HCT116 (cell line): ENCODE measurements around the gene SOCS3. TPM values are rescaled to one million over a fixed set of nuclear protein-coding genes. Genes with fewer than 3 reads are reported as not detected.
"Not testable (repeated sequence)": the region's sequence is repeated elsewhere in the genome, so short reads cannot be mapped to it uniquely, and the experiment has no call there.

Experiments
- ATAC-seq: fragments of 200-7000 bp; cut with Tn5 transposase; 2 replicates; pipeline ENCODE4 v1.9.1; 2020; ENCODE audit warnings: mild to moderate bottlenecking, moderate library complexity
- BruUV-seq: library from RNA; stranded (reverse); fragments of 400-500 nt; replicated peaks from 2 replicates; lab custom pipeline; 2021; lab: Mats Ljungman, UMichigan
- CTCF ChIA-PET: fragments of 300-600 bp; sonication (Branson Sonifier 250); formaldehyde crosslinking; loops from one replicate; lab custom pipeline; 2021; ENCODE audit warnings: antibody characterized with exemption; lab: Charles Lee
- POLR2A ChIA-PET: fragments of 300-600, 350-600 bp; sonication (Branson Sonifier 250); formaldehyde crosslinking; loops from one replicate; lab custom pipeline; 2021; ENCODE audit warnings: antibody characterized with exemption; lab: Charles Lee
- RAD21 ChIA-PET, 2 experiments: fragments of 300-600 bp; sonication (Branson Sonifier 250); formaldehyde crosslinking; loops; one replicate each; lab custom pipeline; 2023; ENCODE audit warnings: low total read pairs in 2 of 2; ENCODE audit not compliant: uncharacterized antibody in 2 of 2, unreplicated experiment in 2 of 2, low non-redundant PET in 1 of 2; lab: Charles Lee
- DNase-seq: peaks from one replicate; pipeline ENCODE4 v3.0.0-alpha.2; 2010; ENCODE audit warnings: low read depth, low spot score
- H2AFZ ChIP-seq: fragments of 200-600 bp; shearing (Covaris generic), sonication (generic); 2 replicates; pipeline ENCODE4 v1.6.1; 2017; ENCODE audit warnings: low read depth, mixed run types, mixed read lengths, antibody characterized with exemption, low read length; ENCODE audit not compliant: poor library complexity, severe bottlenecking
- H3K27ac ChIP-seq: 2 replicates; pipeline ENCODE4 v1.5.1; 2012; ENCODE audit warnings: low read depth, low read length
- H3K27me3 ChIP-seq: fragments of 200-600 bp; sonication (generic); 2 replicates; pipeline ENCODE4 v1.6.1; 2016; ENCODE audit warnings: mixed run types, low read length, mixed read lengths; ENCODE audit not compliant: insufficient read depth
- H3K36me3 ChIP-seq, 2 experiments: fragments of 200-500 bp in 1 of 2; fragments of 200-600 bp in 1 of 2; sonication (Bioruptor generic) in 1 of 2; sonication (generic) in 1 of 2; 2 replicates each; pipeline versions ENCODE4 v1.5.1 to v1.6.1; 2014 to 2016; ENCODE audit warnings: low read length in 2 of 2, inconsistent platforms in 1 of 2, mixed read lengths in 1 of 2, mixed run types in 1 of 2; ENCODE audit not compliant: insufficient read depth in 2 of 2, control insufficient read depth in 1 of 2
- H3K4me1 ChIP-seq, 2 experiments: fragments of 200-600 bp in 1 of 2; sonication (generic) in 1 of 2; 2 replicates each; pipeline versions ENCODE4 v1.5.1 to v1.6.1; 2012 to 2017; ENCODE audit warnings: low read length in 2 of 2, inconsistent platforms in 1 of 2, mild to moderate bottlenecking in 1 of 2, mixed read lengths in 1 of 2, mixed run types in 1 of 2, moderate library complexity in 1 of 2; ENCODE audit not compliant: insufficient read depth in 2 of 2, control insufficient read depth in 1 of 2
- H3K4me2 ChIP-seq: fragments of 200-600 bp; sonication (generic); 2 replicates; pipeline ENCODE4 v1.6.1; 2017; ENCODE audit warnings: mixed run types, low read length, mixed read lengths
- H3K4me3 ChIP-seq, 2 experiments: fragments of 200-600 bp in 1 of 2; sonication (generic) in 1 of 2; replicated peaks in 1 of 2; 2 replicates each; pipeline ENCODE4 v1.5.1; 2011 to 2016; ENCODE audit warnings: low read length in 2 of 2, control low read depth in 1 of 2, low read depth in 1 of 2, mild to moderate bottlenecking in 1 of 2, mixed read lengths in 1 of 2, mixed run types in 1 of 2
- H3K79me2 ChIP-seq: fragments of 200-600 bp; sonication (generic); 2 replicates; pipeline ENCODE4 v1.6.1; 2017; ENCODE audit warnings: mild to moderate bottlenecking, mixed run types, low read length, moderate library complexity, mixed read lengths; ENCODE audit not compliant: insufficient read depth
- H3K9ac ChIP-seq: fragments of 200-600 bp; sonication (generic); 2 replicates; pipeline ENCODE4 v1.6.1; 2016; ENCODE audit warnings: low read length, mixed read lengths
- H3K9me2 ChIP-seq: fragments of 200-600 bp; sonication (generic), shearing (Covaris generic); 2 replicates; pipeline ENCODE4 v1.6.1; 2017; ENCODE audit warnings: mixed run types, mild to moderate bottlenecking, moderate library complexity; ENCODE audit not compliant: insufficient read depth
- H3K9me3 ChIP-seq, 2 experiments: fragments of 200-500 bp in 1 of 2; fragments of 200-600 bp in 1 of 2; sonication (Bioruptor generic) in 1 of 2; sonication (generic) in 1 of 2; 2 replicates each; pipeline ENCODE4 v1.6.1; 2014 to 2017; ENCODE audit warnings: low read length in 2 of 2, mixed read lengths in 2 of 2, inconsistent platforms in 1 of 2, low read depth in 1 of 2, mild to moderate bottlenecking in 1 of 2, mixed run types in 1 of 2, moderate library complexity in 1 of 2; ENCODE audit not compliant: control insufficient read depth in 1 of 2, insufficient read depth in 1 of 2
- H4K20me1 ChIP-seq: fragments of 200-600 bp; sonication (generic), shearing (Covaris generic); 2 replicates; pipeline ENCODE4 v1.6.1; 2017; ENCODE audit warnings: mixed run types, mild to moderate bottlenecking, moderate library complexity; ENCODE audit not compliant: insufficient read depth
- ATF3 ChIP-seq: IDR thresholded peaks from 2 replicates; pipeline ENCODE4 v1.6.1; 2012
- CEBPB ChIP-seq: IDR thresholded peaks from 2 replicates; pipeline ENCODE4 v1.6.1; 2012; ENCODE audit warnings: low read depth
- ELF1 ChIP-seq: IDR thresholded peaks from 2 replicates; pipeline ENCODE4 v1.6.1; 2012; ENCODE audit warnings: low read depth, borderline replicate concordance
- EZH2 ChIP-seq: fragments of 200-600 bp; sonication (generic); IDR thresholded peaks from 2 replicates; pipeline ENCODE4 v1.6.1; 2017; ENCODE audit warnings: antibody characterized with exemption, mixed run types
- FOSL1 ChIP-seq: IDR thresholded peaks from 2 replicates; pipeline ENCODE4 v1.6.1; 2012; ENCODE audit warnings: low read depth
- JUND ChIP-seq: IDR thresholded peaks from 2 replicates; pipeline ENCODE4 v1.6.1; 2012
- POLR2AphosphoS5 ChIP-seq: IDR thresholded peaks from 2 replicates; pipeline ENCODE4 v1.6.1; 2011; ENCODE audit warnings: mild to moderate bottlenecking, low read depth, low read length, moderate library complexity
- SIN3A ChIP-seq: IDR thresholded peaks from 2 replicates; pipeline ENCODE4 v1.6.1; 2012; ENCODE audit warnings: low read depth
- SP1 ChIP-seq: IDR thresholded peaks from 2 replicates; pipeline ENCODE4 v1.6.1; 2012; ENCODE audit warnings: low read depth
- TCF7L2 ChIP-seq: IDR thresholded peaks from 2 replicates; pipeline ENCODE4 v1.7.0; 2011; ENCODE audit warnings: borderline replicate concordance, inconsistent platforms; ENCODE audit not compliant: insufficient read depth, insufficient read length; ENCODE audit errors: extremely low read depth
- YY1 ChIP-seq: IDR thresholded peaks from 2 replicates; pipeline ENCODE4 v1.6.1; 2011; ENCODE audit warnings: low read length, low read depth, moderate library complexity, mild to moderate bottlenecking; ENCODE audit not compliant: insufficient replicate concordance; ENCODE audit errors: extremely low read depth
- ZNF274 ChIP-seq: fragments of 200-500 bp; sonication (Bioruptor generic); IDR thresholded peaks from 2 replicates; pipeline ENCODE4 v1.6.1; 2014; ENCODE audit warnings: mild to moderate bottlenecking, low read depth, low read length, inconsistent platforms
- intact Hi-C: fragments of 100-400 bp; cut with micrococcal nuclease; formaldehyde crosslinking; loops from 2 replicates; pipeline ENCODE4 v1.10.0; 2022
- total RNA-seq: library from RNA; stranded (reverse); gene quantifications from one replicate; pipeline ENCODE4 v1.2.1, GENCODE V29; 2021; ENCODE audit not compliant: unreplicated experiment

The SOCS3 gene
- total RNA-seq, 1 experiment from 2014 or later = 26.7 TPM

GRCh38 chr17:78332991-78333390 is 26.9 kb downstream of the SOCS3 start:
- H2AFZ ChIP-seq = no peak overlapping the region
- ChIA-PET POLR2A (no interaction called here), CTCF (no interaction called here), RAD21 (no interaction called here)
- no peaks in the 10 kb centered on the region for H3K27me3 ChIP-seq
- H3K9me2 ChIP-seq = no peaks in the 10 kb centered on the region
- H3K9ac ChIP-seq = no peak overlapping the region
- no TSS peak for BruUV-seq
- intact Hi-C loops = no loop called here
- H3K27ac ChIP-seq = no peak overlapping the region
- no peak overlapping the region for H3K4me3 ChIP-seq
- no peak for DNase-seq
- H3K9me3 ChIP-seq = no peaks in the 10 kb centered on the region
- H3K79me2 ChIP-seq = no peaks in the 10 kb centered on the region
- peaks cover 61 to 90% of the 10 kb centered on the region in 2 experiments for H3K4me1 ChIP-seq
- ATAC-seq = no peak
- no peak overlapping the region for H3K4me2 ChIP-seq
- H4K20me1 ChIP-seq = no peaks in the 10 kb centered on the region
- H3K36me3 ChIP-seq = no peaks in the 10 kb centered on the region
- no peak for TF ChIP-seq EZH2
- no peak for TF ChIP-seq YY1
- TF ChIP-seq JUND = no peak
- no peak for TF ChIP-seq SIN3A
- TF ChIP-seq TCF7L2 = no peak
- TF ChIP-seq CEBPB = no peak
- no peak for TF ChIP-seq FOSL1
- TF ChIP-seq ELF1 = no peak
- no peak for TF ChIP-seq SP1
- no peak for TF ChIP-seq ZNF274
- TF ChIP-seq ATF3 = no peak
- TF ChIP-seq POLR2AphosphoS5 = no peak
- TF ChIP-seq, all 23 proteins: peak for 0

- H3K9me3 ChIP-seq, BruUV-seq, intact Hi-C loops, DNase-seq, H3K36me3 ChIP-seq, H2AFZ ChIP-seq, RAD21 ChIA-PET, ATAC-seq, H3K27me3 ChIP-seq, CTCF ChIA-PET, H3K4me3 ChIP-seq, H4K20me1 ChIP-seq, H3K79me2 ChIP-seq, H3K9me2 ChIP-seq: not testable (repeated sequence)
- peak overlapping the region; percentile 85 for H3K27ac ChIP-seq
- POLR2A ChIA-PET = interaction anchor here (0.6 kb wide), 2 partner anchors 31 to 32 kb away, joined by 3 read pairs; no protein-coding TSS in a partner anchor
- H3K4me2 ChIP-seq = peak overlapping the region; percentile 70
- peak overlapping the region; percentile 38 for H3K9ac ChIP-seq
- H3K4me1 ChIP-seq = peaks cover 61 to 83% of the 10 kb centered on the region in 2 experiments
Observed at GRCh38 chr17:78331355-78331754, 28.5 kb downstream of the SOCS3 start.
